Measurements from ENCODE around the gene MYO9B. TPM values are rescaled to one million over a fixed set of nuclear protein-coding genes. Genes with fewer than 3 reads are reported as not detected.

The MYO9B gene
- total RNA-seq, 1 experiment from 2014 or later, result 68.3 TPM

- H3K79me2 ChIP-seq (ENCODE audit: low read length), result peaks cover 9% of the 10 kb centered on the region; the same call in 1 of the 2 replicates
- H2AFZ ChIP-seq (ENCODE audit: low read length), result no peak overlapping the region
- no peaks in the 10 kb centered on the region for H3F3A ChIP-seq (ENCODE audit: low read length, unreplicated experiment)
- no TSS peak for BruUV-seq (replicated peaks)
- H3K9me2 ChIP-seq (replicated peaks; ENCODE audit: low read length), result no peaks in the 10 kb centered on the region
- peaks cover 60% of the 10 kb centered on the region for H3K36me3 ChIP-seq (ENCODE audit: low read depth, low read length)
- no peaks in the 10 kb centered on the region for H3K27me3 ChIP-seq (ENCODE audit: low read length)
- no peak overlapping the region for H3K4me3 ChIP-seq (ENCODE audit: low read length)
- ATAC-seq, result no peak
- peaks cover 9% of the 10 kb centered on the region; the same call in 1 of the 2 replicates for H3K9me3 ChIP-seq (ENCODE audit: low read length)
- TF ChIP-seq EZH2 (IDR thresholded peaks at IDR 0.05; ENCODE audit: low read length, unreplicated experiment) (no peak), EZH2phosphoT487 (IDR thresholded peaks at IDR 0.05; ENCODE audit: borderline replicate concordance, low read length) (no peak), CTCF (conservative IDR thresholded peaks at IDR 0.05; ENCODE audit: low read depth, low read length) (no peak)
- no peak overlapping the region for H3K4me2 ChIP-seq (ENCODE audit: low read length)
- no peaks in the 10 kb centered on the region for H3K4me1 ChIP-seq (ENCODE audit: insufficient read depth, low read length)
- DNase-seq, result no peak
- H3K9ac ChIP-seq (ENCODE audit: low read length), result no peak overlapping the region
- ChIA-PET POLR2A (ENCODE audit: unreplicated experiment) (no interaction called here), CTCF (no interaction called here)
- H4K20me1 ChIP-seq (ENCODE audit: low read length), result no peaks in the 10 kb centered on the region
- no peak overlapping the region for H3K27ac ChIP-seq (ENCODE audit: low read length)
- intact Hi-C loops (cut with micrococcal nuclease), result loop anchor here (10.0 kb wide), 1 partner anchor 163 kb away; no protein-coding TSS in a partner anchor
Observed at GRCh38 chr19:17058236-17058635, 17.3 kb upstream of the MYO9B start.

- peaks cover 79% of the 10 kb centered on the region for H3K36me3 ChIP-seq (ENCODE audit: low read depth, low read length)
- H3K9ac ChIP-seq (ENCODE audit: low read length), result no peak overlapping the region
- no TSS peak for BruUV-seq (replicated peaks)
- no peak overlapping the region for H3K27ac ChIP-seq (ENCODE audit: low read length)
- no peak overlapping the region for H2AFZ ChIP-seq (ENCODE audit: low read length)
- no peaks in the 10 kb centered on the region for H3F3A ChIP-seq (ENCODE audit: low read length, unreplicated experiment)
- intact Hi-C loops (cut with micrococcal nuclease), result no loop called here
- no peaks in the 10 kb centered on the region for H3K27me3 ChIP-seq (ENCODE audit: low read length)
- peaks cover 30% of the 10 kb centered on the region for H3K79me2 ChIP-seq (ENCODE audit: low read length)
- DNase-seq, result no peak
- H3K4me2 ChIP-seq (ENCODE audit: low read length), result no peak overlapping the region
- H4K20me1 ChIP-seq (ENCODE audit: low read length), result no peaks in the 10 kb centered on the region
- ChIA-PET POLR2A (ENCODE audit: unreplicated experiment) (no interaction called here), CTCF (no interaction called here)
- no peak overlapping the region for H3K4me3 ChIP-seq (ENCODE audit: low read length)
- no peaks in the 10 kb centered on the region for H3K9me2 ChIP-seq (replicated peaks; ENCODE audit: low read length)
- ATAC-seq, result no peak
- H3K4me1 ChIP-seq (ENCODE audit: insufficient read depth, low read length), result no peaks in the 10 kb centered on the region
- TF ChIP-seq CTCF (conservative IDR thresholded peaks at IDR 0.05; ENCODE audit: low read depth, low read length) (no peak), EZH2phosphoT487 (IDR thresholded peaks at IDR 0.05; ENCODE audit: borderline replicate concordance, low read length) (no peak), EZH2 (IDR thresholded peaks at IDR 0.05; ENCODE audit: low read length, unreplicated experiment) (no peak)
- H3K9me3 ChIP-seq (ENCODE audit: low read length), result peaks cover 20% of the 10 kb centered on the region
Observed at GRCh38 chr19:17060802-17061201, 14.8 kb upstream of the MYO9B start.

GRCh38 chr19:17061205-17061604 lies 14.4 kb upstream of the MYO9B start:
- Histone ChIP-seq H3K4me3 (ENCODE audit: low read length) (no peak overlapping the region), H3K9me3 (ENCODE audit: low read length) (peaks cover 20% of the 10 kb centered on the region), H4K20me1 (ENCODE audit: low read length) (no peaks in the 10 kb centered on the region), H3K27ac (ENCODE audit: low read length) (no peak overlapping the region), H3K4me2 (ENCODE audit: low read length) (no peak overlapping the region), H3F3A (ENCODE audit: low read length, unreplicated experiment) (no peaks in the 10 kb centered on the region), H3K36me3 (ENCODE audit: low read depth, low read length) (peaks cover 83% of the 10 kb centered on the region), H3K9ac (ENCODE audit: low read length) (no peak overlapping the region), H3K27me3 (ENCODE audit: low read length) (no peaks in the 10 kb centered on the region), H3K4me1 (ENCODE audit: insufficient read depth, low read length) (no peaks in the 10 kb centered on the region), H3K79me2 (ENCODE audit: low read length) (peaks cover 30% of the 10 kb centered on the region), H2AFZ (ENCODE audit: low read length) (no peak overlapping the region), H3K9me2 (replicated peaks; ENCODE audit: low read length) (no peaks in the 10 kb centered on the region)
- no TSS peak for BruUV-seq (replicated peaks)
- DNase-seq (no peak), ATAC-seq (no peak)
- ChIA-PET CTCF (no interaction called here), POLR2A (ENCODE audit: unreplicated experiment) (no interaction called here)
- TF ChIP-seq EZH2phosphoT487 (IDR thresholded peaks at IDR 0.05; ENCODE audit: borderline replicate concordance, low read length) (no peak), CTCF (conservative IDR thresholded peaks at IDR 0.05; ENCODE audit: low read depth, low read length) (no peak), EZH2 (IDR thresholded peaks at IDR 0.05; ENCODE audit: low read length, unreplicated experiment) (no peak)
- intact Hi-C loops (cut with micrococcal nuclease), result no loop called here
